Pancreas (tissue), 10 donors: Measurements from ENCODE around the gene VIPR1. TPM values are rescaled to one million over a fixed set of nuclear protein-coding genes. Genes with fewer than 3 reads are reported as not detected.

Experiments
- ATAC-seq, 4 donors: fragments of 200-7000 bp; cut with Tn5 transposase; one replicate each; pipeline versions ENCODE4 v1.8.0 to v1.9.1; 2020; ENCODE audit warnings: mild to moderate bottlenecking in 4 of 4, moderate library complexity in 4 of 4
- DNase-seq, 6 donors: peaks; one replicate each; pipeline ENCODE4 v3.0.0-alpha.2; 2020
- FAIRE-seq: peaks from 2 replicates; lab custom pipeline; 2012; peaks lifted over from hg19 to GRCh38; lab: Jason Lieb, UNC
- H3K27ac ChIP-seq, 4 donors: fragments of 200-600 bp; sonication (generic); 1 replicate in 3 of 4; 2 replicates in 1 of 4; pipeline versions ENCODE4 v1.5.0 to v1.8.0; 2020
- H3K27me3 ChIP-seq, 4 donors: fragments of 200-600 bp; one replicate each; pipeline ENCODE4 v1.8.0; 2021
- H3K36me3 ChIP-seq, 3 donors: fragments of 200-600 bp; sonication (generic) in 1 of 3; one replicate each; pipeline versions ENCODE4 v1.5.0 to v1.8.0; 2020 to 2021
- H3K4me1 ChIP-seq, 3 donors: fragments of 200-600 bp; one replicate each; pipeline ENCODE4 v1.8.0; 2021
- H3K4me3 ChIP-seq, 4 donors: fragments of 200-600 bp; sonication (generic) in 2 of 4; one replicate each; pipeline versions ENCODE4 v1.5.0 to v1.8.0; 2020 to 2021
- H3K9me3 ChIP-seq, 4 donors: fragments of 200-600 bp; one replicate each; pipeline ENCODE4 v1.8.0; 2021
- CTCF ChIP-seq, 4 donors: fragments of 200-600 bp; sonication (generic) in 3 of 4; IDR thresholded peaks; one replicate each; pipeline versions ENCODE4 v1.5.0 to v1.8.0; 2021; ENCODE audit warnings: antibody characterized with exemption in 4 of 4
- WGBS, 2 donors: extraction: QIAGEN DNeasy Blood & Tissue Kit; methylation state at CpG; one replicate each; pipeline ENCODE4 v1.1.7; 2013; 5-methylcytosine and 5-hydroxymethylcytosine counted together
- intact Hi-C, 3 donors: fragments of 100-400 bp; cut with DNase I; formaldehyde crosslinking; loops; one replicate each; pipeline versions ENCODE4 v1.11.1 to v1.14.2; 2022
- polyA plus RNA-seq, 2 donors: library from polyadenylated mRNA; stranded (reverse); fragments of 200-250 nt; gene quantifications; one replicate each; pipeline ENCODE4 v1.2.3, GENCODE V29; 2013
- total RNA-seq, 6 donors: library from RNA; stranded (reverse); fragmentation: NEBNext Ultra II Directional in 4 of 6; extraction: Animal tissue kit (Norgen Biotek cat#: 25700) in 4 of 6; gene quantifications; one replicate each; pipeline versions ENCODE4 v1.2.1 to v1.2.4, GENCODE V29; 2021 to 2023
- donor health status: healthy with polysubstance abuse.
- donor health status: DM: no; HTN: no; CAD: no; lungs with moderate emphysema.
- donor health status: DM: no; HTN: no; CAD: no.
- donor health status: control.
- donor health status: control.
- donor health status: Bipolar disorder and iron deficiency.
- donor health status: DM: yes; HTN: yes; CAD: no.
- donor health status: DM: no; HTN: no; CAD: no.
- donor health status: DM: no; HTN: no; CAD: no.
- donor health status: DM: yes; HTN: yes; CAD: no.

VIPR1 gene
- total and polyA plus RNA-seq, 8 donors, result 0.47 to 10.6 (median 2.1) TPM

DNA sequence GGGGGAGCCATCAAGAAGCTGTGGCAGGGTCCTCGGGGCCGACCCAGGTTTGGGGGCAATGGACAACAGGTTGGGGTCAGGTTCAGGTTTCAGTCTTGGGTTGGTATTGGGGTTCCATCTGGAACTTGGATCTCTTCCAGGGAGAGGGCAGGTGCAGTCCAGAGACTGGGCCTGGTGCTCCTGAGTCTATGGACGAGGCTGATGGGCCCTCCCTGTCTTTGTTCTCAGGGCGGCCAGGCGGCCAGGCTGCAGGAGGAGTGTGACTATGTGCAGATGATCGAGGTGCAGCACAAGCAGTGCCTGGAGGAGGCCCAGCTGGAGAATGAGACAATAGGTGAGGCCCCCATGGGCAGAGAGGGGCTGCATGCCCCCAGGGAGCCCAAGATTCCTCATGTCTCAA is 11.1 kb downstream of the VIPR1 start:
- Histone ChIP-seq H3K9me3 (no peaks in the 10 kb centered on the region), H3K27ac (no peak overlapping the region), H3K4me3 (no peak overlapping the region), H3K36me3 (no peaks in the 10 kb centered on the region), H3K4me1 (no peaks in the 10 kb centered on the region), H3K27me3 (no peaks in the 10 kb centered on the region)
- TF ChIP-seq CTCF (IDR thresholded peaks at IDR 0.05), result no peak
- DNase-seq (peak in 1 of 6 donors; percentile 43), FAIRE-seq (no peak), ATAC-seq (no peak)
- 86 to 93% methylated on average over 6 of the region's 6 CpGs for WGBS, 2 donors
- intact Hi-C loops, result no loop called here

DNA sequence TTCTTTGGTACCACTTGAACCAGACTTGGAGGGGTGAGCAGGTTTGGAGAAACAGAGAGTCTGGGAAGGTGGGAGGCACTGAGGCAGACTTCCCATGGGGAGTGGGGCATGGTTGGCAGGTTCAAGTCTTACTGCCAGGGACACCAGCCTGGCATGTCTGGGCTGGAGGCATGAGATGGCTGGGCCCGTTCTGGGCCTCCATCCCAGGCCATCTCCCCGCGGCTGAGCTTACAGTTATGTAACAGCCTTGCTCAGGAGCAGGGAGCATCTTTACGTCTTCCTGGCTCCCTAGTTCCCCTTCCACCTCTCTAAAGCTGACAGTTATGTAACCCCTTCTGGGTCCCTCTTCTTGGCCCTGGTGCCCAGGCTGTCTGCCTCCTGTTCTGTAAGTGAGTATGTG is 12.4 kb downstream of the VIPR1 start:
- DNase-seq (peak in 1 of 6 donors; percentile 24), ATAC-seq (no peak), FAIRE-seq (no peak)
- intact Hi-C loops, result no loop called here
- WGBS, 2 donors, result 88 to 89% methylated on average over 4 of the region's 4 CpGs
- Histone ChIP-seq H3K4me3 (no peak overlapping the region), H3K27ac (peak overlapping the region in 1 of 4 donors; percentile 39), H3K4me1 (no peaks in the 10 kb centered on the region), H3K9me3 (no peaks in the 10 kb centered on the region), H3K27me3 (no peaks in the 10 kb centered on the region), H3K36me3 (no peaks in the 10 kb centered on the region)
- TF ChIP-seq CTCF (IDR thresholded peaks at IDR 0.05), result no peak

GRCh38 chr3:42515391-42515916 is 13.0 kb downstream of the VIPR1 start:
- intact Hi-C loops, result no loop called here
- H3K9me3 ChIP-seq, result no peaks in the 10 kb centered on the region
- DNase-seq, result peak in 3 of 6 donors; percentile 52 to 76 (median 67)
- no peak for FAIRE-seq
- peak overlapping the region in 1 of 4 donors; percentile 39 for H3K27ac ChIP-seq
- H3K4me3 ChIP-seq, result no peak overlapping the region
- 88 to 89% methylated on average over 12 of the region's 12 CpGs for WGBS, 2 donors
- no peaks in the 10 kb centered on the region for H3K36me3 ChIP-seq
- ATAC-seq, result peak; percentile 56 to 81 (median 66)
- H3K27me3 ChIP-seq, result no peaks in the 10 kb centered on the region
- no peak for TF ChIP-seq CTCF (IDR thresholded peaks at IDR 0.05)
- H3K4me1 ChIP-seq, result no peaks in the 10 kb centered on the region

GRCh38 chr3:42515976-42516375 is 13.5 kb downstream of the VIPR1 start:
- DNase-seq (peak in 1 of 6 donors; percentile 16), ATAC-seq (peak in 1 of 4 donors; percentile 13), FAIRE-seq (no peak)
- WGBS, 2 donors, result 86 to 96% methylated on average over 2 of the region's 2 CpGs
- TF ChIP-seq CTCF (IDR thresholded peaks at IDR 0.05), result no peak
- Histone ChIP-seq H3K36me3 (no peaks in the 10 kb centered on the region), H3K27ac (no peak overlapping the region), H3K4me1 (no peaks in the 10 kb centered on the region), H3K27me3 (no peaks in the 10 kb centered on the region), H3K4me3 (no peak overlapping the region), H3K9me3 (no peaks in the 10 kb centered on the region)
- intact Hi-C loops, result no loop called here

GRCh38 chr3:42516443-42516842 is 14.0 kb downstream of the VIPR1 start:
- no peak for TF ChIP-seq CTCF (IDR thresholded peaks at IDR 0.05)
- peak in 1 of 4 donors; percentile 4 for ATAC-seq
- intact Hi-C loops, result no loop called here
- WGBS, 2 donors, result 83 to 84% methylated on average over 5 of the region's 5 CpGs
- no peaks in the 10 kb centered on the region for H3K36me3 ChIP-seq
- no peaks in the 10 kb centered on the region for H3K27me3 ChIP-seq
- no peak for DNase-seq
- H3K4me1 ChIP-seq, result no peaks in the 10 kb centered on the region
- H3K4me3 ChIP-seq, result no peak overlapping the region
- no peak for FAIRE-seq
- H3K27ac ChIP-seq, result no peak overlapping the region
- H3K9me3 ChIP-seq, result no peaks in the 10 kb centered on the region
